Neural progenitor cell (in vitro differentiated cells): ENCODE results near the gene ENAH. TPM values are rescaled to one million over a fixed set of nuclear protein-coding genes. Genes with fewer than 3 reads are reported as not detected.

Source experiments
- DNase-seq: peaks from one replicate; pipeline ENCODE4 v3.0.0-alpha.2; 2016; ENCODE audit warnings: low spot score
- H2AFZ ChIP-seq: fragments of 200-600 bp; sonication (generic); replicated peaks from 2 replicates; pipeline ENCODE4 v1.6.1; 2016; ENCODE audit warnings: antibody characterized with exemption
- H3F3A ChIP-seq: fragments of 200-600 bp; sonication (generic); 2 replicates; pipeline ENCODE4 v1.6.1; 2016; ENCODE audit warnings: antibody characterized with exemption, low read depth
- H3K27ac ChIP-seq: fragments of 200-600 bp; sonication (generic); 2 replicates; pipeline ENCODE4 v1.5.1; 2016; ENCODE audit warnings: mild to moderate bottlenecking
- H3K27me3 ChIP-seq: fragments of 200-600 bp; sonication (generic); 2 replicates; pipeline ENCODE4 v1.6.1; 2016; ENCODE audit warnings: mild to moderate bottlenecking, moderate library complexity
- H3K36me3 ChIP-seq: fragments of 200-600 bp; sonication (generic); 2 replicates; pipeline ENCODE4 v1.5.1; 2016
- H3K4me1 ChIP-seq: fragments of 200-600 bp; sonication (generic); 2 replicates; pipeline ENCODE4 v1.6.1; 2016; ENCODE audit warnings: mixed run types
- H3K4me2 ChIP-seq: fragments of 200-600 bp; sonication (generic); 2 replicates; pipeline ENCODE4 v1.6.1; 2016
- H3K4me3 ChIP-seq: fragments of 200-600 bp; sonication (generic); 2 replicates; pipeline ENCODE4 v1.5.1; 2016
- H3K79me2 ChIP-seq: fragments of 200-600 bp; sonication (generic); 2 replicates; pipeline ENCODE4 v1.6.1; 2016; ENCODE audit warnings: low read depth
- H3K9ac ChIP-seq: fragments of 200-600 bp; sonication (generic); 2 replicates; pipeline ENCODE4 v1.6.1; 2016
- H3K9me3 ChIP-seq: fragments of 200-600 bp; sonication (generic); 2 replicates; pipeline ENCODE4 v1.5.1; 2016; ENCODE audit warnings: low read depth
- H4K20me1 ChIP-seq: fragments of 200-600 bp; sonication (generic); 2 replicates; pipeline ENCODE4 v1.6.1; 2016; ENCODE audit warnings: low read depth
- H3K27ac Mint-ChIP-seq: 3 replicates; pipeline ENCODE4 v1.8.0; 2021; ENCODE audit warnings: mixed read lengths
- H3K27me3 Mint-ChIP-seq: 2 replicates; pipeline ENCODE4 v1.8.0; 2022; ENCODE audit warnings: low read depth, mild to moderate bottlenecking, inconsistent platforms, moderate library complexity, mixed read lengths; ENCODE audit not compliant: insufficient read depth
- H3K36me3 Mint-ChIP-seq: 3 replicates; pipeline ENCODE4 v1.8.0; 2021; ENCODE audit warnings: mixed read lengths
- H3K4me1 Mint-ChIP-seq: 3 replicates; pipeline ENCODE4 v1.8.0; 2021; ENCODE audit warnings: mixed read lengths
- H3K4me3 Mint-ChIP-seq: 3 replicates; pipeline ENCODE4 v1.8.0; 2021; ENCODE audit warnings: mild to moderate bottlenecking, moderate library complexity, mixed read lengths
- H3K9me3 Mint-ChIP-seq: 3 replicates; pipeline ENCODE4 v1.8.0; 2020; ENCODE audit warnings: mixed read lengths
- CTCF ChIP-seq: fragments of 200-600 bp; sonication (generic); IDR thresholded peaks from 2 replicates; pipeline ENCODE4 v1.5.1; 2017; ENCODE audit warnings: antibody characterized with exemption, mild to moderate bottlenecking
- EZH2 ChIP-seq: fragments of 200-600 bp; sonication (generic); IDR thresholded peaks from 2 replicates; pipeline ENCODE4 v1.6.1; 2017; ENCODE audit warnings: antibody characterized with exemption, mild to moderate bottlenecking, moderate library complexity
- EZH2phosphoT487 ChIP-seq: fragments of 200-600 bp; sonication (generic); IDR thresholded peaks from 2 replicates; pipeline ENCODE4 v1.6.1; 2017; ENCODE audit warnings: antibody characterized with exemption
- total RNA-seq: library from RNA; depleted of rRNA; stranded (reverse); fragments of >200 nt; gene quantifications from 2 replicates; pipeline ENCODE4 v1.2.3, GENCODE V29; 2015; ENCODE audit warnings: low replicate concordance

ENAH gene
- total RNA-seq, 1 donor from 2014 or later, result 346 TPM

GRCh38 chr1:225598847-225599246 lies 54.1 kb downstream of the ENAH start:
- no peak overlapping the region for H3K4me3 ChIP-seq
- H3K27me3 ChIP-seq, result no peaks in the 10 kb centered on the region
- H3K27ac ChIP-seq, result no peak overlapping the region
- H3K36me3 Mint-ChIP-seq, result peaks cover 46% of the 10 kb centered on the region
- DNase-seq, result no peak
- H3K79me2 ChIP-seq, result peaks cover 100% of the 10 kb centered on the region
- H3K4me3 Mint-ChIP-seq, result no peak overlapping the region
- H3F3A ChIP-seq, result peaks cover 3% of the 10 kb centered on the region
- no peak for TF ChIP-seq EZH2
- TF ChIP-seq CTCF, result no peak
- no peak for TF ChIP-seq EZH2phosphoT487
- no peaks in the 10 kb centered on the region for H3K27me3 Mint-ChIP-seq
- no peak overlapping the region for H3K27ac Mint-ChIP-seq
- peaks cover 18% of the 10 kb centered on the region for H3K36me3 ChIP-seq
- no peak overlapping the region for H3K4me2 ChIP-seq
- H3K9me3 Mint-ChIP-seq, result peaks cover 38% of the 10 kb centered on the region
- peaks cover 10% of the 10 kb centered on the region for H3K9me3 ChIP-seq
- H4K20me1 ChIP-seq, result peaks cover 63% of the 10 kb centered on the region
- peaks cover 11% of the 10 kb centered on the region for H3K4me1 ChIP-seq
- peaks cover 4% of the 10 kb centered on the region for H3K4me1 Mint-ChIP-seq
- H2AFZ ChIP-seq, result no peak overlapping the region
- no peak overlapping the region for H3K9ac ChIP-seq

GRCh38 chr1:225597926-225598575 lies 54.9 kb downstream of the ENAH start:
- Mint-ChIP-seq H3K9me3 (peaks cover 36% of the 10 kb centered on the region), H3K4me3 (no peak overlapping the region), H3K27ac (no peak overlapping the region), H3K4me1 (peaks cover 4% of the 10 kb centered on the region), H3K27me3 (no peaks in the 10 kb centered on the region), H3K36me3 (peaks cover 46% of the 10 kb centered on the region)
- H3K9me3 ChIP-seq, result peaks cover 10% of the 10 kb centered on the region
- H3K27ac ChIP-seq, result no peak overlapping the region
- peaks cover 100% of the 10 kb centered on the region for H3K79me2 ChIP-seq
- H4K20me1 ChIP-seq, result peaks cover 65% of the 10 kb centered on the region
- H3K4me1 ChIP-seq, result peaks cover 11% of the 10 kb centered on the region
- H3K4me3 ChIP-seq, result no peak overlapping the region
- H3K27me3 ChIP-seq, result no peaks in the 10 kb centered on the region
- no peak overlapping the region for H2AFZ ChIP-seq
- peaks cover 18% of the 10 kb centered on the region for H3K36me3 ChIP-seq
- H3F3A ChIP-seq, result peaks cover 3% of the 10 kb centered on the region
- DNase-seq, result no peak
- TF ChIP-seq CTCF (no peak), EZH2phosphoT487 (no peak), EZH2 (no peak)
- no peak overlapping the region for H3K9ac ChIP-seq
- no peak overlapping the region for H3K4me2 ChIP-seq

DNA sequence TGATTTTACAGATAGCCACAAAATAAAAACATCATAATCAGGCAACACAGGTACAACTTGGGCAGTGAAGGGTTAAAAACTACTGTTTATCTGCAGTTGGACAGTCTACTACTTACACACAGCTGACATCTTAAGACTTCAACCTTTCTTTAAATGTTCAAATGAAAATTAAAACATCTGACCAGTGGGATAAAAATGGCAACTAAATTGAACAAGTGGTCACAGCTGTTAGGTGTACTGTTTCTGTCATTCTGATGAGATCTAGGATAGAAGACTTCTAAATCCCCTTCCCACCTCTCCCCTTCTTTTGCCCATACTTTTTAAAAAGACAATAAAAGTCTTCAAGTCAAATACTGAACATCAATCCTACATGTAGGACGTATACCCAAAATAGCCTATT lies 56.2 kb downstream of the ENAH start:
- H3K27me3 ChIP-seq, result no peaks in the 10 kb centered on the region
- no peak overlapping the region for H2AFZ ChIP-seq
- Mint-ChIP-seq H3K4me3 (no peak overlapping the region), H3K27ac (no peak overlapping the region), H3K27me3 (no peaks in the 10 kb centered on the region), H3K4me1 (peaks cover 7% of the 10 kb centered on the region), H3K36me3 (peaks cover 51% of the 10 kb centered on the region), H3K9me3 (peaks cover 27% of the 10 kb centered on the region)
- peaks cover 100% of the 10 kb centered on the region for H3K79me2 ChIP-seq
- H4K20me1 ChIP-seq, result peaks cover 78% of the 10 kb centered on the region
- H3K4me2 ChIP-seq, result no peak overlapping the region
- no peak for TF ChIP-seq EZH2phosphoT487
- TF ChIP-seq EZH2, result no peak
- no peak for TF ChIP-seq CTCF
- no peak overlapping the region for H3K4me3 ChIP-seq
- peaks cover 3% of the 10 kb centered on the region for H3F3A ChIP-seq
- no peak overlapping the region for H3K9ac ChIP-seq
- peaks cover 12% of the 10 kb centered on the region for H3K36me3 ChIP-seq
- no peak overlapping the region for H3K27ac ChIP-seq
- peaks cover 11% of the 10 kb centered on the region for H3K4me1 ChIP-seq
- peaks cover 3% of the 10 kb centered on the region for H3K9me3 ChIP-seq
- DNase-seq, result no peak
